Neural progenitor cell (in vitro differentiated cells): ENCODE results near the gene TMEM41B. TPM values are rescaled to one million over a fixed set of nuclear protein-coding genes. Genes with fewer than 3 reads are reported as not detected.

ENCODE experiments used
- DNase-seq: peaks from one replicate; pipeline ENCODE4 v3.0.0-alpha.2; 2016; ENCODE audit warnings: low spot score
- H2AFZ ChIP-seq: fragments of 200-600 bp; sonication (generic); replicated peaks from 2 replicates; pipeline ENCODE4 v1.6.1; 2016; ENCODE audit warnings: antibody characterized with exemption
- H3F3A ChIP-seq: fragments of 200-600 bp; sonication (generic); 2 replicates; pipeline ENCODE4 v1.6.1; 2016; ENCODE audit warnings: antibody characterized with exemption, low read depth
- H3K27ac ChIP-seq: fragments of 200-600 bp; sonication (generic); 2 replicates; pipeline ENCODE4 v1.5.1; 2016; ENCODE audit warnings: mild to moderate bottlenecking
- H3K27me3 ChIP-seq: fragments of 200-600 bp; sonication (generic); 2 replicates; pipeline ENCODE4 v1.6.1; 2016; ENCODE audit warnings: mild to moderate bottlenecking, moderate library complexity
- H3K36me3 ChIP-seq: fragments of 200-600 bp; sonication (generic); 2 replicates; pipeline ENCODE4 v1.5.1; 2016
- H3K4me1 ChIP-seq: fragments of 200-600 bp; sonication (generic); 2 replicates; pipeline ENCODE4 v1.6.1; 2016; ENCODE audit warnings: mixed run types
- H3K4me2 ChIP-seq: fragments of 200-600 bp; sonication (generic); 2 replicates; pipeline ENCODE4 v1.6.1; 2016
- H3K4me3 ChIP-seq: fragments of 200-600 bp; sonication (generic); 2 replicates; pipeline ENCODE4 v1.5.1; 2016
- H3K79me2 ChIP-seq: fragments of 200-600 bp; sonication (generic); 2 replicates; pipeline ENCODE4 v1.6.1; 2016; ENCODE audit warnings: low read depth
- H3K9ac ChIP-seq: fragments of 200-600 bp; sonication (generic); 2 replicates; pipeline ENCODE4 v1.6.1; 2016
- H3K9me3 ChIP-seq: fragments of 200-600 bp; sonication (generic); 2 replicates; pipeline ENCODE4 v1.5.1; 2016; ENCODE audit warnings: low read depth
- H4K20me1 ChIP-seq: fragments of 200-600 bp; sonication (generic); 2 replicates; pipeline ENCODE4 v1.6.1; 2016; ENCODE audit warnings: low read depth
- H3K27ac Mint-ChIP-seq: 3 replicates; pipeline ENCODE4 v1.8.0; 2021; ENCODE audit warnings: mixed read lengths
- H3K27me3 Mint-ChIP-seq: 2 replicates; pipeline ENCODE4 v1.8.0; 2022; ENCODE audit warnings: low read depth, mild to moderate bottlenecking, inconsistent platforms, moderate library complexity, mixed read lengths; ENCODE audit not compliant: insufficient read depth
- H3K36me3 Mint-ChIP-seq: 3 replicates; pipeline ENCODE4 v1.8.0; 2021; ENCODE audit warnings: mixed read lengths
- H3K4me1 Mint-ChIP-seq: 3 replicates; pipeline ENCODE4 v1.8.0; 2021; ENCODE audit warnings: mixed read lengths
- H3K4me3 Mint-ChIP-seq: 3 replicates; pipeline ENCODE4 v1.8.0; 2021; ENCODE audit warnings: mild to moderate bottlenecking, moderate library complexity, mixed read lengths
- H3K9me3 Mint-ChIP-seq: 3 replicates; pipeline ENCODE4 v1.8.0; 2020; ENCODE audit warnings: mixed read lengths
- EZH2 ChIP-seq: fragments of 200-600 bp; sonication (generic); IDR thresholded peaks from 2 replicates; pipeline ENCODE4 v1.6.1; 2017; ENCODE audit warnings: antibody characterized with exemption, mild to moderate bottlenecking, moderate library complexity
- EZH2phosphoT487 ChIP-seq: fragments of 200-600 bp; sonication (generic); IDR thresholded peaks from 2 replicates; pipeline ENCODE4 v1.6.1; 2017; ENCODE audit warnings: antibody characterized with exemption
- total RNA-seq: library from RNA; depleted of rRNA; stranded (reverse); fragments of >200 nt; gene quantifications from 2 replicates; pipeline ENCODE4 v1.2.3, GENCODE V29; 2015; ENCODE audit warnings: low replicate concordance
- TF ChIP-seq, protein P1 (sequence below): fragments of 200-600 bp; sonication (generic); IDR thresholded peaks from 2 replicates; pipeline ENCODE4 v1.5.1; 2017; ENCODE audit warnings: antibody characterized with exemption, mild to moderate bottlenecking

Gene TMEM41B
- total RNA-seq, 1 donor from 2014 or later, result 82.4 TPM

DNA sequence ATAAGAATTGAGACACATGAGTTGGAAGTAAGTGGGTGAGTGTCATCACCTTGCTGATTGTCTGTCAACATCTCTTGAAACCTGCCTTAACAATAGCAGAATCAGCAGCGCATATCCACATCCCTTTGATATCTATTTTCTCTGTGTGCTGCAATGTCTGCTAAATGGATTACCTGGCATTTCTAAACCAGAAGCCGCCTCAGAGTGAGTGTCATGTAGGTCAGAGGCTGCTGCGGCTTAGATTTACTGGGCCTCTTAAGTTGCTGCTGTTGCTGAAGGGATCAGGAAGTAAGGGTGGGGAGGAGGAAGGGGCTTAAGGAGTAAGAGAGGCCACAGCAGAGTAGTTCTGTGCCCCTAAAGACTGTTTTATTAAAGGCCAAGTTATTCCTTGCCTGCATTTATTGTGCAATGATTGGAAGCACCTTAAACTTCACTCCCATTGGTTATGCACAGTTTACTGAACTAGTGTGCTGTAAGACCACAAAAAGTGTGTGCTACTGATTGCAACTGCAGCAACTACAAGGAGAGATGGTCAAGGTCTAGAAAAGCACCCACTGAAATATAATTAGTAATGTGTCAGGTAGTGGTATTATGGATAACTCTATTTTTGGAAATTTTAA lies 29.8 kb upstream of the TMEM41B start:
- H3K4me1 ChIP-seq, result peaks cover 12% of the 10 kb centered on the region
- H3K27ac ChIP-seq, result no peak overlapping the region
- no peak for TF ChIP-seq EZH2phosphoT487
- TF ChIP-seq EZH2, result no peak
- TF ChIP-seq, protein P1, sequence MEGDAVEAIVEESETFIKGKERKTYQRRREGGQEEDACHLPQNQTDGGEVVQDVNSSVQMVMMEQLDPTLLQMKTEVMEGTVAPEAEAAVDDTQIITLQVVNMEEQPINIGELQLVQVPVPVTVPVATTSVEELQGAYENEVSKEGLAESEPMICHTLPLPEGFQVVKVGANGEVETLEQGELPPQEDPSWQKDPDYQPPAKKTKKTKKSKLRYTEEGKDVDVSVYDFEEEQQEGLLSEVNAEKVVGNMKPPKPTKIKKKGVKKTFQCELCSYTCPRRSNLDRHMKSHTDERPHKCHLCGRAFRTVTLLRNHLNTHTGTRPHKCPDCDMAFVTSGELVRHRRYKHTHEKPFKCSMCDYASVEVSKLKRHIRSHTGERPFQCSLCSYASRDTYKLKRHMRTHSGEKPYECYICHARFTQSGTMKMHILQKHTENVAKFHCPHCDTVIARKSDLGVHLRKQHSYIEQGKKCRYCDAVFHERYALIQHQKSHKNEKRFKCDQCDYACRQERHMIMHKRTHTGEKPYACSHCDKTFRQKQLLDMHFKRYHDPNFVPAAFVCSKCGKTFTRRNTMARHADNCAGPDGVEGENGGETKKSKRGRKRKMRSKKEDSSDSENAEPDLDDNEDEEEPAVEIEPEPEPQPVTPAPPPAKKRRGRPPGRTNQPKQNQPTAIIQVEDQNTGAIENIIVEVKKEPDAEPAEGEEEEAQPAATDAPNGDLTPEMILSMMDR, result no peak
- H3K4me2 ChIP-seq, result no peak overlapping the region
- H2AFZ ChIP-seq, result no peak overlapping the region
- Mint-ChIP-seq H3K27me3 (peaks cover 5% of the 10 kb centered on the region), H3K9me3 (no peaks in the 10 kb centered on the region), H3K36me3 (no peaks in the 10 kb centered on the region), H3K4me3 (no peak overlapping the region), H3K4me1 (peaks cover 9% of the 10 kb centered on the region), H3K27ac (peak overlapping the region; percentile 29)
- H3K4me3 ChIP-seq, result no peak overlapping the region
- H3K9me3 ChIP-seq, result no peaks in the 10 kb centered on the region
- no peaks in the 10 kb centered on the region for H3K36me3 ChIP-seq
- no peaks in the 10 kb centered on the region for H3K27me3 ChIP-seq
- H3K9ac ChIP-seq, result peak overlapping the region; percentile 35
- peak; percentile 45 for DNase-seq
- H4K20me1 ChIP-seq, result no peaks in the 10 kb centered on the region
- H3K79me2 ChIP-seq, result no peaks in the 10 kb centered on the region
- peaks cover 11% of the 10 kb centered on the region for H3F3A ChIP-seq

DNA sequence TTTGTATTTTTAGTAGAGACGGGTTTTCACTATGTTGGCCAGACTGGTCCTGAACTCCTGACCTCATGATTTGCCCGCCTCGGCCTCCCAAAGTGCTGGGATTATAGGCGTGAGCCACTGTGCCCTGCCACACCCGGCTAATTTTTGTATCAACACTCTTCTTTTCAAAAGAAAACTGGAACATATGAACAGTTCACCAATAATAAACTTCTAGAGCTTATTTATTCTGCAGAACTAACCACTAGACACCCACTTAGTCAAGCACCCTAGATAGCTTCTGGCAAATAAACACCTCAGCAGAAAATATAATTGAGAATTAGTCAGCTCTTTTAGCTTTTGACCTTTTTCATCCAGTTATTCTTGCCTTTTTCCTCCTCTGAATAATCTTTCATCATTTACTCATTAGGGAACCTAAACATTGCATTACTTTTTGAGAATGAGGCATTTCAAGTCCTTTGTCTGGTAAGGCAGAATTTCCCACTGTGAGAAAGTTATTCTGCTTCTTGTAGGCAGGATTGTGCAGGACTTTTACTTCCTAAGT lies 27.3 kb upstream of the TMEM41B start:
- no peak overlapping the region for H3K4me3 Mint-ChIP-seq
- DNase-seq, result no peak
- H3K27me3 Mint-ChIP-seq, result peaks cover 4% of the 10 kb centered on the region
- H3K36me3 Mint-ChIP-seq, result no peaks in the 10 kb centered on the region
- H3K27me3 ChIP-seq, result no peaks in the 10 kb centered on the region
- H3K9me3 ChIP-seq, result no peaks in the 10 kb centered on the region
- no peaks in the 10 kb centered on the region for H4K20me1 ChIP-seq
- H3F3A ChIP-seq, result peaks cover 8% of the 10 kb centered on the region
- H2AFZ ChIP-seq, result no peak overlapping the region
- H3K4me1 Mint-ChIP-seq, result peaks cover 9% of the 10 kb centered on the region
- H3K4me1 ChIP-seq, result peaks cover 8% of the 10 kb centered on the region
- no peak overlapping the region for H3K27ac Mint-ChIP-seq
- no peak overlapping the region for H3K27ac ChIP-seq
- no peak overlapping the region for H3K9ac ChIP-seq
- no peak overlapping the region for H3K4me2 ChIP-seq
- TF ChIP-seq EZH2phosphoT487, result no peak
- TF ChIP-seq, protein P1, result no peak
- TF ChIP-seq EZH2, result no peak
- H3K9me3 Mint-ChIP-seq, result no peaks in the 10 kb centered on the region
- H3K4me3 ChIP-seq, result no peak overlapping the region
- no peaks in the 10 kb centered on the region for H3K36me3 ChIP-seq
- H3K79me2 ChIP-seq, result no peaks in the 10 kb centered on the region

DNA sequence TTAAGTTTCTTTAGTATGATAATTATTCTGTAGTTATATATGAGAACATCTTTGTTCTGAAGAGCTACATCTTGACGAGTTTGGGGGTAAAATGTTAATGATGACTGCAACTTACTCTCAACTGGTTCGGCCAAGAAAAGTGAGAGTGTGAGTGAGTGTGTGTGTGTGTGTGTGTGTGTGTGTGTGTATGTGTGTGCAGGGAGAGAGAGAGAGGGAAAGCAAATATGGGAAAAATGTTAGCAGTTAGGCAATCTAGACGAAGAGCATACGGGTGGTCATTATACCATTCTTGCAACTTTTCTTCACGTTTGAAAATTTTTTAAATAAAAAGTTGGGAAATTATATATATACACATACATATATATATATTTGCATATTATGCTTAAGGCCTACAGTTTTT lies 18.3 kb upstream of the TMEM41B start:
- Histone ChIP-seq H3K27ac (no peak overlapping the region), H3K79me2 (no peaks in the 10 kb centered on the region), H3K4me2 (no peak overlapping the region), H2AFZ (no peak overlapping the region), H3K36me3 (no peaks in the 10 kb centered on the region), H3K4me3 (no peak overlapping the region), H3K27me3 (no peaks in the 10 kb centered on the region), H3K9ac (no peak overlapping the region), H3K9me3 (no peaks in the 10 kb centered on the region), H3F3A (peaks cover 4% of the 10 kb centered on the region), H3K4me1 (no peaks in the 10 kb centered on the region), H4K20me1 (no peaks in the 10 kb centered on the region)
- Mint-ChIP-seq H3K27ac (no peak overlapping the region), H3K9me3 (no peaks in the 10 kb centered on the region), H3K4me3 (no peak overlapping the region), H3K36me3 (no peaks in the 10 kb centered on the region), H3K27me3 (peaks cover 2% of the 10 kb centered on the region), H3K4me1 (no peaks in the 10 kb centered on the region)
- no peak for DNase-seq
- TF ChIP-seq EZH2 (no peak), EZH2phosphoT487 (no peak)
- TF ChIP-seq, protein P1, result no peak
